Activated T-helper 1 cell treated with Interleukin-2 at 50 U/mL for 16 hours (primary cell): ENCODE results near the gene IDUA.

Experiments
- DNase-seq: peaks from one replicate; pipeline ENCODE4 v3.0.0-alpha.2; 2020; ENCODE audit warnings: low read depth

IDUA gene

DNA sequence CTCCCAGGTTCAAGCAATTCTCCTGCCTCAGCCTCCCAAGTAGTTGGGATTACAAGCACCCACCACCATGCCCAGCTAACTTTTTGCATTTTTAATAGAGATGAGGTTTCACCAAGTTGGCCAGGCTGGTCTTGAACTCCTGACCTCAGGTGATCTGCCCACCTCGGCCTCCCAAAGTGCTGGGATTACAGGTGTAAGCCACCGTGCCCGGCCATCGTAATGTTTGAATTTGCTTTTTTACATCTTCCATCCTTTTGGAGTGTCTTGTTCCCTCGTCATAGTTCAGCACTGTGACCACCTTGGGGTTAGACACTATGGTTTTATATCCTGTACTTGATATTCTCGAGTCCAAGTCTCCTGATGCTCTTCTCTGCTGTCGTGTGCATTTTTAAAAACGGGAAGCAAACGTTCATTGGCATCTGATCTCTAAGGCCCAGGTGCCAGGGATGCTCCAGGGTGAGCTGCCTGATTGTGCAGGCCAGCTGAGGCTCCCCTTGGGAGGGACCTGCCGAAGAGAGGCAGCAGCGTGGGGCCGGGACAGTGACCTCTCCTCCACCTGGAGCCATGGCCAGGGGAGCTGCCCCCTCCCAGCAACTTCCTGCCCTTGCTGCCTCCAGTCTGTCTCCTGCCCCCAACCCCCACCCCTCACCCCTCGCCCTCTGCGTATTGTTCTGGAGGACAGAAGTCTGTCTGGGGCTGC lies 30.2 kb upstream of the IDUA start:
- DNase-seq, result no peak

DNA sequence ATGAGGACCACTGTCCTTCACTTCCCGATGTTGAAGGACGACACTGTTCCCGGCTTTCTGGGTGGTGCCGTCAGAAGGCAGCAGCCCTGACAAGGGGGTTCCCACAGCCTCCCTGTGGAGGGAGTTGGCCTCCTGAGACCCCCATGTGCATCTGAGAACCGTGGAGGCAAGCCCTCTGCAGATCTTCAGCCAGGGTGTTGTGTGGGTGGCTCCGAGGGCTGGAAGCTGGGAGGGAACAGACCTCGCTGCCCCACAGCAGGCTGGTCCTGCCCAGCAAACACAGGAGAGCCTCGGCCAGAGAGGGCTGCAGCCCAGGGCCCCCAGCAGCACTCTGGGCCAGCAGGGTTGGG lies 29.6 kb upstream of the IDUA start:
- DNase-seq, result no peak

DNA sequence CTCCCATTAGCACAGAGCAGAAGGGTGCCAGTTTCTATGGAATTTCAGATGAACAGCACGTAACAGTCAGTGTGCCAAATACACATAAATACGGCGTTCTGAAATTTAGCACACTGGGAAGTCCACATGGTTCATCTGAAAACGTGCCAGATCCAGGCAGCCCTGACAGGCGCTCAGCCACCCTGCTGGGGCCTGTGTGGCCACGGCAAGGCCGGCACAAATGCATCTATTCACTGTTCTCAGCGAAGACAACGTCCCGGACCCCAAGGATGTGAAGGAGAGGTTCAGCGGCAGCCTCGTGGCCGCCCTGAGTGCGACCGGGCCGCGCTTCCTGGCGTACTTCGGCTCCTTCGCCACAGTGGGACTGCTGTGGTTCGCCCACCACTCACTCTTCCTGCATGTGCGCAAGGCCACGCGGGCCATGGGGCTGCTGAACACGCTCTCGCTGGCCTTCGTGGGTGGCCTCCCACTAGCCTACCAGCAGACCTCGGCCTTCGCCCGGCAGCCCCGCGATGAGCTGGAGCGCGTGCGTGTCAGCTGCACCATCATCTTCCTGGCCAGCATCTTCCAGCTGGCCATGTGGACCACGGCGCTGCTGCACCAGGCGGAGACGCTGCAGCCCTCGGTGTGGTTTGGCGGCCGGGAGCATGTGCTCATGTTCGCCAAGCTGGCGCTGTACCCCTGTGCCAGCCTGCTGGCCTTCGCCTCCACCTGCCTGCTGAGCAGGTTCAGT lies 29.1 kb upstream of the IDUA start:
- no peak for DNase-seq

DNA sequence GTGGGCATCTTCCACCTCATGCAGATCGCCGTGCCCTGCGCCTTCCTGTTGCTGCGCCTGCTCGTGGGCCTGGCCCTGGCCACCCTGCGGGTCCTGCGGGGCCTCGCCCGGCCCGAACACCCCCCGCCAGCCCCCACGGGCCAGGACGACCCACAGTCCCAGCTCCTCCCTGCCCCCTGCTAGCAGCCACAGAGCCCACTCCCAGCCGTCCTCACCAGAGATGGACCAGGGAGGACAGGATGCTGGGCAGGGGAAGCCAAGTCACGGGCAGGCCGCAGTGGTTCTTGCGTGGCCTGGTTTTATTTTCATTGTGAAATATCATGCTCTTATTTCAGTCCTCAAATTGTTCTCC lies 28.6 kb upstream of the IDUA start:
- DNase-seq, result no peak

DNA sequence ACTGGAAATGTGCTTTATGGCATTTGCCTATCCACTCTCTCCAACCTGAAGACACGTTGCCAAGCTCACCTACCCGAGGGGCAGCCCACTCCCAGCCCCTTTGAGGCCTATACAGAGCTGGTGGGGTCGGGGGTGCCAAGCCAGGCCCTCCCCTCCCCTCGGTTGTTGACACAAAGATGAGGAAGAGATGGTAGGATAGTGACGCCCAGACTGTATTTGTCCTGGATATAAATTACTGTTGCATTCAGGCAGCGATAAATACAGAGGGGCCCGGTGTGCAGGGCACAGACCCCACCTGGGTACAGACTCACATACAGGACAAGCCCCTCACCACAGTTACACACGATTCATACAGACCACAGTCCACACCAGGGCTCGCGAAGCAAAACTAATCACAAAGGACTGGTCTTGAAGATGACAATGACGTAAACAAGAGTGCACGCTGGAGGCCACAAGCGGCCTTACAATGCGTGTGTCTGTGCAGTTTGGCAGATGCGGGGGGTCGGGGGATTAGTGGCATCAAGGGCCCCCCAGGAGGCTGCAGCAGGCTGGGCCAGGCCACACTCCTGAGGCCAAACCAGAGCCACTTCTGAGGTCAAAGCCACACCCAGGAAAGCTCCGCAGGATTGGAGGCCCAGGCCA lies 28.0 kb upstream of the IDUA start:
- no peak for DNase-seq

DNA sequence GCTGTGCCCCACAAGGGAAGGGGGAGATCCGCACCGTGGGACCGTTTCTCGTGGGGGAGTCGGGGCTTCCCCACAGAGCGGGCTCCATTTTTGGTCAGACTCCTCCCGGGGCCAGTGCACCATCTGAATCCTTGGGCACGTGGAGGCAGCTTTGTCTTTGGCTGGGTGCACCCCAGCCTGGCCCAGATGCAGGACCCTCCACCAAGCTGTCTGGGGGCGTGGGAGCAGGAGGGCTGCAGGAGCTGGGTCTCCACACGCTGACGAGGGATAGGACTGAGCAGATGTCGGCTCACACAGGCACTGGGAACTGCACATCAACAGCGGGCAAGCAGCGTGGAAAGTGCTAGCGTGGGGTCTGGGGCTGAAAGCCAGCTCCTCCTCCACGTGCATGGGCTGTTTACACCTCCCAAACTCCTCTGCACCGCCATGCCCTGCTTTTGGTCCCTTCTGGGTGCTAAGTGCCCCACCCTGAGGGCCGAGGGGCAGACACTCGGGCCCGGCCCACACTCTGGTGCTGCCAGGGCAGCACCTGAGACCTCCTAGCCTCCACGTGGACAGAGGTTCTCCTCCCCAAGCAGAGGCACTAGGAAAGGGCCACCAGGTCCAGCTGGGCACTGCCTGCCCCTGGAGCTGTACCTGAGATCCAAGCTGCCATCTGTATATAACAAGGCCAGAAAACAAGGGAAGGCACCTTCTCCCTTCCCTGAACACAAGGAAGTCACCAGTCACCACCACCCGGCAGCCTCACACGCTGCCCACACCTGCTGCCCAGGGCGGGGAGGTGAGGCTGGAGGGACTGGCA lies 27.3 kb upstream of the IDUA start:
- no peak for DNase-seq

DNA sequence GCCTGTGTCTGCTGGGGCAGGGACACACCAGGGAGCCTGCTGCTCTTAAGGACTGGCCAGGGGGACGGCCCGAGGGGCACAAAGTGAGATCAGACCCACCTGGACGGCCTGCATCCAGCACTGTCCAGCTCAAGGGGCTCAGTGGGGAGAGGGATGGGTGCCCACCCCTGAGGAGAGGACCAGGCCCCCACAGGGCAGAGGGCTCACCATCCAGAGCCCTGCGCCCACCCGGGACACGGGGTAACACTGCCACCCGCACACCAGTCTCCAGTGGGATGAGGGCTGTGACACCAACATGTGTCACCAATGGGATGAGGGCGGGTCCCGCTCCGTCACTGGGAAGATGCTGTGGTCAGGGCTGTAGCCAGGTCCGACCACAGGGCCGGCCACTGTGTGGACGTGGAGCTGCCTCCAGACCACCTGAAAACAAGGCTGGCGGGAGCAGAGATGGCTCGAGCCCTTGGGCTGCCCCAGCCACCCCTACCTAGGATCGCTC lies 26.7 kb upstream of the IDUA start:
- no peak for DNase-seq

DNA sequence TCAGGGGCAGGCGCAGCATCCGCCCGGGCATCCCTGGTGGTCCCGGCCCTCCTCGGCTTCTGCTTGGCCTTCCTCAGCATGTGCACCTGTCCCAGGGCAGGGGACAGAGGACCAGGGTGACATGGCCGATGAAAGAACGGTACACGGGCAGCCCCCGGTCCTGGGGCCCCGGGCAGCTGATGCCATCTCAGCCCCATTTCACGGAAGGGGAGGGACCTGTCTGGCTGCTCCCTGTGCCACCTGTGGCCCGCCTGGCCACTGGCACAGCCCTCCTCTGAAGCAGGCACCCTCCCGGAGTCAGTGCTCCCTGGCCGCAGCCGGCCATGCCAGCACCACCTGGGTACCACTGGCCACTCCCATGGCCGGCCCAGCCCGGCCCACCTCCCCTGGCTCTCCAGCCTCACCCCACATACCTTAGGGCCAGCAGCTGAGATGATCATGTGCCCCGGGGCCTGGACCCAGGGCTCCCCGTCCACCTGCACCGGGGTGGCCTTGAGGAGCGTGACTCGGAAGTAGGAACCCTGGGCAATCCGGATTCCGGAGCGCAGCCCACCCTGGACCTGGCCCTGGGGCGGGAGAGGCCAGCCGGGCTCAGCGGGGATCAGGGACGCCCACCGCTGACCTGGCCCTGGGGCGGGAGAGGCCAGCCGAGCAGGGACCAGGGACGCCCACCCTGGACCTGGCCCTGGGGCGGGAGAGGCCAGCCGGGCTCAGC lies 26.1 kb upstream of the IDUA start:
- no peak for DNase-seq

DNA sequence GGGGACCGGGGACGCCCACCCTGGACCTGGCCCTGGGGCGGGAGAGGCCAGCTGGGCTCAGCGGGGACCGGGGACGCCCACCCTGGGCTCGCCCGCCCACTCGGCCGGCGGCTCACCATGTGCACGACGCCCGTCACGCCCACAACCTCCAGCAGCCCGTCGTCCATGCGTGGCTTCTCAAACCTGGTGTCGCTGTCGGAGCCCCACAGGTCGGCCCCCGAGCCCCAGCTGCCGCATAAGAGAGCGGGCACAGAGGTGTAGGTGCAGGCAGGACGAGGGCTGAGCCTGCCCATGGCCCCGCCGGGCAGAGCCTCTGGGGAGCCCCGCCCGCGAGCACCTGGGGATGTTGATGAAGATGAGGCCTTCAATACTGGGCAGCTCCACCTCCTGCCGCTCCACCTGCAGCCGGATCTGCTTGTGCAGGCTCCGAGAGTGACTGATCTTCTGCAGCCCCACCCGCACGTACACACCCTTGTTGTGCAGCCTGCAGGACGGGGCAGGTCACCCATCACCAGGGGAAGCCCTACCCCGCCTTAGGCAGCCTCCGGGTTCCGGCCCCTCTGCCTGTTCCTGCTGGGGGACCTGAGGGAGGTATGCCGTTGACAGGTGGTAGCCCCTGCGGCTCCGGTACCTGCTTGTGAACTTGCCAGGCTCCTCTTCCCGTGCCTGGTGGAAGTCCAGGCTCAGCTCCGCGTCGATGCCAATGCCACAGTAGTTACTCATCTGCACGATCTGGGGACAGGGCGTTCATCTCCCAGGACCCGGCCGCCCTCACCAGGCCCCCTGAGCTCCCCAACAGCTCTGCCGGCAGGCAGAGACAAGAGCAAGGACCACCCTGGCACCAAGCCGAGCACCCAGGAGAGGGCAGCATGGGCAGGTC lies 25.3 kb upstream of the IDUA start:
- no peak for DNase-seq

DNA sequence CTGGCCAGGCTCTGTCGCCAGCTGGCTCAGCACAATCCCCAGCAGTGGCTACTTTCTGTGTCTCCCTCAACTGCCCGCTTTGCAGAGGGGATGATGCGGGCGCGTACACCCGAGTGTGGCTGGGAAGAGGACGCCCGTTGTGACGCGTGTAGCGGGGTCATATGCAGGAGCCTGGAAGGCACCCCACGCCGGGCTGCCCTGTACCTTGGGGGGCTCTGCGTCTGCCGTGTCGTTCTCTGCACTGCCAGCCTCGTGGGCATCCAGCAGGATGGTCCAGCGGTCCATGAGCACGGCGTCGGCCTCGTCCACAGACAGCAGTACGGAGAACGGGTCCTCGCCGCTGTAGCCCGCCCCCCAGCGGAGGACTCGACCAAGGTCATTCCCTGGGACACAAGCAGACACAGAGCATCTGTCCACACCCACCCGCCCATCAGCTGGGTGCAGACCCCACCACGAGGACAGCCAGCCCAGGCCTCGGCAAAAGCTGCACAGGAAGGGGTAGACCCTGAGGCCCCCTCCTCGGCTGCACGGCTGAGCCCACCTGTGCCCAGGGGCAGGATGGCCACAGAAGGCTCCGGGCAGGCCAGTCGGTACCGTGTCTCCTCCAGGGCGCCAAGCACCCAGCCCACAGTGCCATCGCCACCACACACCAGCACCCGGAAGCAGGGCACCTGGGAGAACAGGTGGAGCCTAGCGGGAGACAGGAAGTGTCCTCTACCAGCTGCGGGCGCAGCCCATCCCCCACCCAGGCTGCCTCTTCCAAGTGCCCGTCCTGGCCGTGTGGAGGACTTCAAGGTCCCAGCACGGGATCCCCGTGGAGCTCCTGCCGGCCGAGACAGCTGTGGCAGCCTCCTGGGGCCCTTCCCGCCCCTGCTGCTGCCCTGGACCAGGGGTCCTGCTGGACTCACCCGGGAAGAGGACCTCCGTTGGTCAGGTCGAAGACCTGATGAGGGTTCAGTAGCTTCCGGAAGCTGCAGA lies 24.3 kb upstream of the IDUA start:
- DNase-seq, result no peak

DNA sequence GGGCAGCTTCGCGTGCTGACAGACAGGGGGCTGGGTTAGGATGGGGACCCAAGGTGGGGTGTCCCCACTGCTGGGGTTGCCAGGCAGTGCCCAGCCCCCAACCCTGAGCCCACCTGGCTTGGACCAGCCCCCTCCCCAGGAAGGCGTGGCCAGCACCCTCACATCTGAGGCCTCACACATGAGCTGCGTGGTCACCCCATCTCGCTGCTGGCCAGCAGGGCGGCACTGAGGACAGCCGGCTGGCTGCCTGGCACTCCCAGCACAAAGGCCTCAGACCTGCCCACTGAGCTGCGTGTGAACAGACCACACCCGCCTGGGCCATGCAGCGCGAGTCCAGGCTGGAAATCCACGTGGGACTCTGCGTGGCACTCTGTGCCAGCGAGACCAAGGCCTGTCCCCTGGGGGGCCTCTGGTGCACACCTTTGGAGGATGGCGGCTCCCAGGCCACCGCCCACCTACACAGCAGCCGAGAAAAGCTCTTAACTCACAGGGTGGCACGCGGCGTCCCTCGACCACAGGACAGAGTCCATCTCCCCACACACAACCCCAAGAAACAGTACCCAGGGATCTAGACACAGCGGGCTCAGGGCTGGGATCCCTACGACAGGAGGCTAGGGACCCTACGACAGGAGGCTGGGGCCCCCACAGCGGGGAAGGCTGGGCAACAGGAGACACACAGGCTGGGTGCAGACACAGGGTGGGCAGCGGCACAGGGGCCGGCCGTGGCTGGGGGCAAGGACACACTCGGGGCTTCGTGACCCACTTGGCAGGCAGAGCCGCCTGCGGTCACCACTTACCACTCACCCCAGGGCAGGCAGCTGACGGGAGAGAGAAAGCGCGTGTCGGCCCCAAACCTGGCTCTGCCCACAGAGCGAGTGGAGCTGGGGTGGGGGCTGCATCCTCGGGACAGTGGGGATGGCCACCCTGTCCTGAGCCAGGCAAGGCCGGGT lies 23.3 kb upstream of the IDUA start:
- DNase-seq, result no peak

DNA sequence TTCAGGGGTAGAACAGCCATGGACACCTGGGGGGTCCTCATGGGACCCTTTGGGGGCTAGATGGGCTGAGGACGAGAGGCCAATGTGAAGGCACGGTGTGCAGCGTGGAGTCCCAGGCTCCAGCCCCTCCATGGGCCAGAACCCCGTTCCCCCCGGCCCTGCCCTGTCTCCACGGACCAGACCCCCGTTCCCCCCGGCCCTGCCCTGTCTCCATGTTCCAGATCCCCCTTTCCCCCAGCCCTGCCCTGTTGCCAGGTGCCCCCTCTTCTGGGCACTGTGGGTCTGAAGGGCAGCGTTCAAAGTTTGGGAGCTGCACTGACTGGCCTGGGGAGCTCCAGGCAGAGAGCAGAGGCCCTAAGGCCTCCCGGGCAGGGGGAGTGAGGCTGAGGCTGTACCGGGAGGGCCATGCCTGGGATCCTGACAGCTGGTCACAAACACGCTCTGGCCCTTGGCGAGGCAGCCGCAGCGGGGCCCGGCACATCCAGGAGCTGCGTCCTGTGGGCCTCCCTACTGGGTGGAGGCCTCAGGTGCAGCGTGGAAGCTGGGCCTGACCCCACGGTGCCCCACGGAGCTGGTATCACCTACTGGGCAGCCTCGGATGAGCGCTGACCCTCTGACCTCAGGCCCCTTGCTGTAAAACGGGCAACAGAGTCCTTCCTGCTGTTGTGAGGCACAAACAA lies 22.4 kb upstream of the IDUA start:
- no peak for DNase-seq

DNA sequence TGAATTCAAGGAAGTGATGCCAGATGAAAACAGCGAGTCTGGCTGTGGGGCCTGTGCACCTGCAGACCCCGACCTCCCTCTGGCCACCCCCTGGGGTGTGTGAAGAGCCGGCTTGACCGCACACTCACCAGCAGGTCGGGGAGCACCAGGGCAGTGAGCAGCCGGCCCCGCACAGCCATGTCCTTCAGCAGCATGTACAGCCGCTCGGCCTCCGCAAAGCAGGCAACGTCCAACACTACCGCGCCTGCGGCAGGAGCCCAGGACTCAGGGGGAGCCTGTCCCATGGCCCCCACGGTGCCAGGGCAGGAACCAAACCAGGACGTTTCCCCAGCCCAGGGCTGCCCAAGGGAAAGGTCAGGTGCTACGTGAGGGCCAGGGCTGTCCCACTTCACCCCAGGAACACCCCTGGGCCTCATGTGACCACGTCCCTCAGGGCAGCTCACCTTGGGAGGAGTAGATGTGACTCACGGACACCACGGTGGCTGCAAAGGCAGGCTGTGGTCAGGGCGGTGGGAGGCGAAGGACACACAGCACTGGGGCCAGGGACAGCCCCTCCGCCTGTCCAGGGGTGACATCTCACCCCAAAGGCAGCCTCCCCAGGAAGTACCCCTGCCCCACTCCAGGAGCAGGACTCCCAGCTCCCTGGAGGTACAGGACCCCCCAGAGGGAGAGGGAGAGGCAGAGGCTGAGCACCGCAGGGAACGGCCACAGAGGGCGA lies 21.6 kb upstream of the IDUA start:
- DNase-seq, result no peak

DNA sequence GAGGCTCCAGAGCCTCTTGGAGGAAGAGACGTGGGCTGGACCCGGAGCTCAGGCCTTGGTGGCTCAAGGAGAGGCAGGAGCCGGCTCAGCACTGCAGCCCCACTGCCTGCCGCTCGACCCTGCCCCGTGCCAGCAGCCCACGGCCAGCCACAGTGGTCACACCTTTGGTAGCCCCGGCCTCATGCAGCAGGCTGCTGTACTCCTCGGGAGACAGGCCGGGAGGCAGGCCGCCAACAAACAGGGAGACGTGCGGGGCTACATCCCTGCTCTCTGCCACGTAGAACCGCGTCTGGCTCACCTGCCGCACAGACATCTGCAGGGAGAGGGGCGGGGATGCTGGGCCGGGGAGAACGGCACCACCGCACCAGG lies 21.1 kb upstream of the IDUA start:
- no peak for DNase-seq

DNA sequence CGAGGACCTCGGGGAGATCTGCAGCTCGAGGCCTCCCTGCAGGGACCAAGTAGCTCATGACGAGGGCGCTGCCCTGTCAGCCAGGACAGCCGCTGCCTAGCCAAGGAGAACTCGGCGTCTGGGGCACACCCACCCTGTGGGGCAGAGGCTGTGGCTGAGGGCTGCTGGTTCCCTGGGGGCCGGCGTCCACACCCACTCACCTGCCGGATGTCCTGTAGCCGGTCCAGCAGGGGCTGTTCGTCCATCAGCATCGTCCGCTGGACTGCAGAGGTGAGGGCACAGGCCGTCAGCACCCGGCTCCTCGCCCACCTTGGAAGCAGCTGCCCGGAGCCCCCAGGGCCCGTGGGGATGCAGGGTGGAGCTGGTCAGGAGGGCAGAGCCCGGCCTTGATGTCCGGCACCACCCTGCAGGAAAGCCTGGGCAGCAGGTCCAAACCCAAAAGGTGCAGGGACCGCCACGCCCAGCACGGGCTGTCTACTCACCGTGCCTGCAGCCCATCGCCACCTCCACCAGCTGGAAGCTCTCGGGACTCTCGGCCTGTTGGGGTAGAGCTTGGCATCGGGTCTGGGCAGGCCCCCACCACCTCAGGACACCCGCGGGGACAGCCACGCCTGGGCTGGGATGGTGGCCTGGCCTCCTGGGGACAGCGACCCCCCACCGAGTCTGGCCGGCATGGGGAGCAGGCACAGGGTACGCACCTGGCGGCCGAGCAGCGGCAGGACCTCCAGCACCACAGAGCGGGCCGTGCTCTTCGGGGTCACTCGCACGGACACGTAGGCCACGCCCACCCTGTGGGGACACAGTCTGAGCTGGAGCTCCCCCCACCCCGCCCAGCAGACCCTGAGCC lies 20.4 kb upstream of the IDUA start:
- no peak for DNase-seq
